Measurements from ENCODE around the gene PRKAG1. TPM values are rescaled to one million over a fixed set of nuclear protein-coding genes. Genes with fewer than 3 reads are reported as not detected.

PRKAG1 gene
- polyA plus RNA-seq, 1 donor from 2014 or later = 71.0 TPM

- Histone ChIP-seq H3K4me2 (ENCODE audit: low read length) (no peak overlapping the region), H3K36me3 (ENCODE audit: insufficient read depth, low read length) (no peaks in the 10 kb centered on the region), H3K27ac (ENCODE audit: low read length) (no peak overlapping the region), H3K9ac (ENCODE audit: low read length) (no peak overlapping the region), H2AFZ (ENCODE audit: low read depth, low read length) (no peak overlapping the region), H3K79me2 (replicated peaks; ENCODE audit: insufficient read depth, low read length) (peaks cover 58% of the 10 kb centered on the region), H3K27me3 (ENCODE audit: insufficient read depth, low read depth, low read length) (no peaks in the 10 kb centered on the region), H3K9me3 (ENCODE audit: low read length) (no peaks in the 10 kb centered on the region), H3K9me2 (ENCODE audit: insufficient read depth, low read length) (no peaks in the 10 kb centered on the region), H3K4me3 (ENCODE audit: low read length) (peak overlapping the region; percentile 97), H3F3A (ENCODE audit: insufficient read depth, low read length, poor library complexity, severe bottlenecking) (no peaks in the 10 kb centered on the region), H4K20me1 (ENCODE audit: insufficient read depth) (peaks cover 28% of the 10 kb centered on the region)
- TF ChIP-seq TAF1 (IDR thresholded peaks at IDR 0.05; ENCODE audit: low read depth) (no peak), RAD21 (conservative IDR thresholded peaks at IDR 0.05) (no peak), MXI1 (conservative IDR thresholded peaks at IDR 0.05; ENCODE audit: poor library complexity, severe bottlenecking) (no peak), EP300 (conservative IDR thresholded peaks at IDR 0.05; ENCODE audit: poor library complexity, severe bottlenecking) (no peak), EZH2 (IDR thresholded peaks at IDR 0.05; ENCODE audit: borderline replicate concordance, insufficient read depth, low read length, poor library complexity, severe bottlenecking) (no peak), POLR2AphosphoS5 (IDR thresholded peaks at IDR 0.05) (no peak), CTCF (IDR thresholded peaks at IDR 0.05; ENCODE audit: poor library complexity, severe bottlenecking) (no peak), SMC3 (conservative IDR thresholded peaks at IDR 0.05; ENCODE audit: poor library complexity) (no peak), REST (IDR thresholded peaks at IDR 0.05; ENCODE audit: borderline replicate concordance) (no peak)
These were observed 36.5 kb upstream of the PRKAG1 start for GRCh38 chr12:49055092-49055491.

- Histone ChIP-seq H3K9me2 (ENCODE audit: insufficient read depth, low read length) (no peaks in the 10 kb centered on the region), H3F3A (ENCODE audit: insufficient read depth, low read length, poor library complexity, severe bottlenecking) (no peaks in the 10 kb centered on the region), H4K20me1 (ENCODE audit: insufficient read depth) (peaks cover 28% of the 10 kb centered on the region), H3K36me3 (ENCODE audit: insufficient read depth, low read length) (no peaks in the 10 kb centered on the region), H3K9ac (ENCODE audit: low read length) (no peak overlapping the region), H3K27me3 (ENCODE audit: insufficient read depth, low read depth, low read length) (no peaks in the 10 kb centered on the region), H3K4me3 (ENCODE audit: low read length) (no peak overlapping the region), H3K27ac (ENCODE audit: low read length) (no peak overlapping the region), H3K9me3 (ENCODE audit: low read length) (no peaks in the 10 kb centered on the region), H3K4me2 (ENCODE audit: low read length) (no peak overlapping the region), H2AFZ (ENCODE audit: low read depth, low read length) (no peak overlapping the region), H3K79me2 (replicated peaks; ENCODE audit: insufficient read depth, low read length) (peaks cover 52% of the 10 kb centered on the region)
- no peak for TF ChIP-seq EP300 (conservative IDR thresholded peaks at IDR 0.05; ENCODE audit: poor library complexity, severe bottlenecking)
These were observed 35.9 kb upstream of the PRKAG1 start for GRCh38 chr12:49054524-49054923.

GRCh38 chr12:49054096-49054495 lies 35.5 kb upstream of the PRKAG1 start:
- H3K4me3 ChIP-seq (ENCODE audit: low read length) = no peak overlapping the region
- no peaks in the 10 kb centered on the region for H3F3A ChIP-seq (ENCODE audit: insufficient read depth, low read length, poor library complexity, severe bottlenecking)
- peaks cover 28% of the 10 kb centered on the region for H4K20me1 ChIP-seq (ENCODE audit: insufficient read depth)
- no peak overlapping the region for H3K27ac ChIP-seq (ENCODE audit: low read length)
- TF ChIP-seq EP300 (conservative IDR thresholded peaks at IDR 0.05; ENCODE audit: poor library complexity, severe bottlenecking) (no peak), EZH2 (IDR thresholded peaks at IDR 0.05; ENCODE audit: borderline replicate concordance, insufficient read depth, low read length, poor library complexity, severe bottlenecking) (no peak), REST (IDR thresholded peaks at IDR 0.05; ENCODE audit: borderline replicate concordance) (no peak), SMC3 (conservative IDR thresholded peaks at IDR 0.05; ENCODE audit: poor library complexity) (no peak)
- H3K9me2 ChIP-seq (ENCODE audit: insufficient read depth, low read length) = no peaks in the 10 kb centered on the region
- H3K9me3 ChIP-seq (ENCODE audit: low read length) = no peaks in the 10 kb centered on the region
- no peak overlapping the region for H2AFZ ChIP-seq (ENCODE audit: low read depth, low read length)
- peaks cover 48% of the 10 kb centered on the region for H3K79me2 ChIP-seq (replicated peaks; ENCODE audit: insufficient read depth, low read length)
- H3K36me3 ChIP-seq (ENCODE audit: insufficient read depth, low read length) = no peaks in the 10 kb centered on the region
- no peaks in the 10 kb centered on the region for H3K27me3 ChIP-seq (ENCODE audit: insufficient read depth, low read depth, low read length)
- H3K4me2 ChIP-seq (ENCODE audit: low read length) = no peak overlapping the region
- H3K9ac ChIP-seq (ENCODE audit: low read length) = no peak overlapping the region
